ENCODE data around the gene RFXANK. TPM values are rescaled to one million over a fixed set of nuclear protein-coding genes. Genes with fewer than 3 reads are reported as not detected.
A peak's percentile ranks its signal among the peaks of the same experiment; 100 is the strongest.

The RFXANK gene
- total and polyA plus RNA-seq, 2 donors (not counting 1 experiment from before 2014, with no cell fraction given) = 77.9 to 100 TPM

GRCh38 chr19:19162495-19162894 lies 29.6 kb upstream of the RFXANK start:
- H3K27ac Mint-ChIP-seq = no peak overlapping the region
- POLR2A ChIA-PET = interaction anchor here (0.7 kb wide), 1 partner anchor 353 kb away, joined by 3 read pairs; the partner anchor contains the start of gene TSSK6

GRCh38 chr19:19165396-19165795 lies 26.7 kb upstream of the RFXANK start:
- POLR2A ChIA-PET = no interaction called here
- H3K4me1 ChIP-seq (ENCODE audit: control insufficient read depth in 2 of 2, insufficient read depth in 2 of 2, low read length in 2 of 2) = peaks cover 20 to 36% of the 10 kb centered on the region in 2 donors
- H3K79me2 ChIP-seq (ENCODE audit: control insufficient read depth, insufficient read depth, low read length) = no peaks in the 10 kb centered on the region
- peak overlapping the region; percentile 53 for H3K27ac Mint-ChIP-seq
- H3K4me1 Mint-ChIP-seq = peaks cover 36% of the 10 kb centered on the region
- TF ChIP-seq CTCF (IDR thresholded peaks at IDR 0.05) (no peak), EZH2 (IDR thresholded peaks at IDR 0.05; ENCODE audit: borderline replicate concordance, insufficient read depth, low read depth, low read length, poor library complexity, severe bottlenecking) (no peak)
- H3K9me3 ChIP-seq (ENCODE audit: control extremely low read depth in 1 of 3, control insufficient read depth in 2 of 3, insufficient read depth in 1 of 3, low read length in 2 of 3) = peaks cover 0 to 2% (median 0%) of the 10 kb centered on the region in 3 donors
- H3K4me2 ChIP-seq (replicated peaks; ENCODE audit: low read depth, low read length, poor library complexity, severe bottlenecking) = no peak overlapping the region
- ATAC-seq (ENCODE audit: low read depth) = no peak
- no peak for DNase-seq
- intact Hi-C loops (cut with micrococcal nuclease) = no loop called here
- no peak overlapping the region for H3K4me3 Mint-ChIP-seq
- CTCF ChIA-PET = no interaction called here
- no peaks in the 10 kb centered on the region for H4K20me1 ChIP-seq (ENCODE audit: control insufficient read depth, insufficient read depth, low read length, poor library complexity, severe bottlenecking)
- no peak overlapping the region for H2AFZ ChIP-seq (ENCODE audit: insufficient read depth, low read depth, low read length, poor library complexity, severe bottlenecking)
- H3K9me3 Mint-ChIP-seq (ENCODE audit: insufficient read depth) = no peaks in the 10 kb centered on the region
- 100% methylated on average over 1 of the region's 1 CpG for WGBS (ENCODE audit: insufficient coverage)
- no peaks in the 10 kb centered on the region for H3K36me3 ChIP-seq (replicated peaks in 1 of 2; ENCODE audit: control extremely low read depth in 1 of 2, control insufficient read depth in 1 of 2, extremely low read depth in 1 of 2, insufficient read depth in 2 of 2, low read length in 1 of 2)
- H3K27me3 Mint-ChIP-seq = peaks cover 8% of the 10 kb centered on the region
- H3K27ac ChIP-seq (ENCODE audit: low read length in 2 of 2) = no peak overlapping the region
- no peak overlapping the region for H3K9ac ChIP-seq (ENCODE audit: low read length)
- H3K27me3 ChIP-seq (replicated peaks in 1 of 4; ENCODE audit: control extremely low read depth in 1 of 4, control insufficient read depth in 3 of 4, insufficient read depth in 4 of 4, low read length in 3 of 4) = peaks cover 0 to 11% (median under 1%) of the 10 kb centered on the region in 4 experiments
- no peak overlapping the region for H3K4me3 ChIP-seq (ENCODE audit: control extremely low read depth in 1 of 5, extremely low read depth in 1 of 5, insufficient read depth in 1 of 5, low read depth in 2 of 5, low read length in 4 of 5)

More at GRCh38 chr19:19162495-19162894, 29.6 kb upstream of the RFXANK start:
- Mint-ChIP-seq H3K4me3 (no peak overlapping the region), H3K4me1 (peaks cover 34% of the 10 kb centered on the region), H3K9me3 (ENCODE audit: insufficient read depth) (no peaks in the 10 kb centered on the region), H3K27me3 (no peaks in the 10 kb centered on the region)
- H3K4me3 ChIP-seq (ENCODE audit: control extremely low read depth in 1 of 5, extremely low read depth in 1 of 5, insufficient read depth in 1 of 5, low read depth in 2 of 5, low read length in 4 of 5) = no peak overlapping the region
- H3K9me3 ChIP-seq (ENCODE audit: control extremely low read depth in 1 of 3, control insufficient read depth in 2 of 3, insufficient read depth in 1 of 3, low read length in 2 of 3) = no peaks in the 10 kb centered on the region
- intact Hi-C loops (cut with micrococcal nuclease) = no loop called here
- H3K27ac ChIP-seq (ENCODE audit: low read length in 2 of 2) = no peak overlapping the region
- no peak overlapping the region for H3K4me2 ChIP-seq (replicated peaks; ENCODE audit: low read depth, low read length, poor library complexity, severe bottlenecking)
- no peak overlapping the region for H2AFZ ChIP-seq (ENCODE audit: insufficient read depth, low read depth, low read length, poor library complexity, severe bottlenecking)
- peaks cover 24 to 49% of the 10 kb centered on the region in 2 donors for H3K4me1 ChIP-seq (ENCODE audit: control insufficient read depth in 2 of 2, insufficient read depth in 2 of 2, low read length in 2 of 2)
- H3K27me3 ChIP-seq (replicated peaks in 1 of 4; ENCODE audit: control extremely low read depth in 1 of 4, control insufficient read depth in 3 of 4, insufficient read depth in 4 of 4, low read length in 3 of 4) = no peaks in the 10 kb centered on the region
- no peak for ATAC-seq (ENCODE audit: low read depth)
- 91% methylated on average over 7 of the region's 7 CpGs for WGBS (ENCODE audit: insufficient coverage)
- DNase-seq = no peak
- H4K20me1 ChIP-seq (ENCODE audit: control insufficient read depth, insufficient read depth, low read length, poor library complexity, severe bottlenecking) = no peaks in the 10 kb centered on the region
- TF ChIP-seq CTCF (IDR thresholded peaks at IDR 0.05) (no peak), EZH2 (IDR thresholded peaks at IDR 0.05; ENCODE audit: borderline replicate concordance, insufficient read depth, low read depth, low read length, poor library complexity, severe bottlenecking) (no peak)
- no peak overlapping the region for H3K9ac ChIP-seq (ENCODE audit: low read length)
- no peaks in the 10 kb centered on the region for H3K79me2 ChIP-seq (ENCODE audit: control insufficient read depth, insufficient read depth, low read length)
- no peaks in the 10 kb centered on the region for H3K36me3 ChIP-seq (replicated peaks in 1 of 2; ENCODE audit: control extremely low read depth in 1 of 2, control insufficient read depth in 1 of 2, extremely low read depth in 1 of 2, insufficient read depth in 2 of 2, low read length in 1 of 2)
- CTCF ChIA-PET = interaction anchor here (1.0 to 5.6 kb wide), 2 partner anchors 12 to 16 kb away, joined by 3 to 48 read pairs; no protein-coding TSS in a partner anchor

Measured in B cell (primary cell).